ENCODE measurements around the gene TGFB1. TPM values are rescaled to one million over a fixed set of nuclear protein-coding genes. Genes with fewer than 3 reads are reported as not detected.
"Not testable (repeated sequence)": the region's sequence is repeated elsewhere in the genome, so short reads cannot be mapped to it uniquely, and the experiment has no call there.

TGFB1 gene
- total RNA-seq, 1 experiment from 2014 or later = 54.6 TPM

DNA sequence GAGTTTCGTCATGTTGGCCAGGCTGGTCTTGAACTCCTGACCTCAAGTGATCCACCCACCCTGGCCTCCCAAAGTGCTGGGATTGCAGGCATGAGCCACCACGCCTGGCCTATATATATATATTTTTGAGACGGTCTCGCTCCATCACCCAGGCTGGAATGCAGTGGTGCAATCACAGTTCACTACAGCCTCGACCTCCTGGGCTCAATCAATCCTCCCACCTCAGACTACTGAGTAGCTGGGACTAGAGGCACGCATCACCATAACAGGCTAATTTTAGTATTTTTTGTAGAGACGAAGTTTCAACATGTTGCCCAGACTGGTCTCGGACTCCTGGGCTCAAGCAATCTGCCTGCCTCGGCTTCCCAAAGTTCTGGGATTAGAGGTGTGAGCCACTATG, 6.8 kb downstream of the TGFB1 start:
- BruUV-seq (replicated peaks); H3K27ac ChIP-seq (ENCODE audit: low read depth, low read length); H3K9ac ChIP-seq (ENCODE audit: low read length); DNase-seq (ENCODE audit: low read depth, low spot score); ATAC-seq; H3K27me3 ChIP-seq (ENCODE audit: insufficient read depth, low read length); H2AFZ ChIP-seq (ENCODE audit: low read depth, low read length, poor library complexity, severe bottlenecking); H3K4me3 ChIP-seq (replicated peaks in 1 of 2; ENCODE audit: low read depth in 1 of 2, low read length in 2 of 2); H3K9me3 ChIP-seq (ENCODE audit: control insufficient read depth in 1 of 2, insufficient read depth in 1 of 2, low read depth in 1 of 2, low read length in 2 of 2); H3K9me2 ChIP-seq (ENCODE audit: insufficient read depth); H4K20me1 ChIP-seq (ENCODE audit: insufficient read depth); CTCF ChIA-PET; intact Hi-C loops (cut with micrococcal nuclease); H3K4me2 ChIP-seq (ENCODE audit: low read length); RAD21 ChIA-PET (ENCODE audit: low non-redundant PET in 1 of 2, low total read pairs in 2 of 2, uncharacterized antibody in 2 of 2, unreplicated experiment in 2 of 2): not testable (repeated sequence)
- peaks cover 28% of the 10 kb centered on the region for H3K79me2 ChIP-seq (ENCODE audit: insufficient read depth, low read length)
- peaks cover 4 to 13% of the 10 kb centered on the region in 2 experiments; a peak in 3 of 4 replicates for H3K36me3 ChIP-seq (ENCODE audit: control insufficient read depth in 1 of 2, insufficient read depth in 2 of 2, low read length in 2 of 2)
- POLR2A ChIA-PET = interaction anchor here (1.1 kb wide), 1 partner anchor 17 kb away, joined by 3 read pairs; the partner anchor contains the start of gene B9D2
- peaks cover 7 to 16% of the 10 kb centered on the region in 2 experiments; a peak in 3 of 4 replicates for H3K4me1 ChIP-seq (ENCODE audit: control insufficient read depth in 1 of 2, insufficient read depth in 2 of 2, low read length in 2 of 2)

- RAD21 ChIA-PET (ENCODE audit: low non-redundant PET in 1 of 2, low total read pairs in 2 of 2, uncharacterized antibody in 2 of 2, unreplicated experiment in 2 of 2) = no interaction called here
- peaks cover 0 to 9% of the 10 kb centered on the region in 2 experiments; a peak in 1 of 4 replicates for H3K4me1 ChIP-seq (ENCODE audit: control insufficient read depth in 1 of 2, insufficient read depth in 2 of 2, low read length in 2 of 2)
- no peaks in the 10 kb centered on the region for H4K20me1 ChIP-seq (ENCODE audit: insufficient read depth)
- H3K27me3 ChIP-seq (ENCODE audit: insufficient read depth, low read length) = no peaks in the 10 kb centered on the region
- CTCF ChIA-PET = no interaction called here
- no peak overlapping the region for H3K27ac ChIP-seq (ENCODE audit: low read depth, low read length)
- no peak overlapping the region for H3K4me2 ChIP-seq (ENCODE audit: low read length)
- no peak overlapping the region for H3K4me3 ChIP-seq (replicated peaks in 1 of 2; ENCODE audit: low read depth in 1 of 2, low read length in 2 of 2)
- intact Hi-C loops (cut with micrococcal nuclease) = no loop called here
- H3K36me3 ChIP-seq (ENCODE audit: control insufficient read depth in 1 of 2, insufficient read depth in 2 of 2, low read length in 2 of 2) = peaks cover 7 to 13% of the 10 kb centered on the region in 2 experiments; a peak in 3 of 4 replicates
- no peak overlapping the region for H3K9ac ChIP-seq (ENCODE audit: low read length)
- no peak for DNase-seq (ENCODE audit: low read depth, low spot score)
- peaks cover 7% of the 10 kb centered on the region for H3K79me2 ChIP-seq (ENCODE audit: insufficient read depth, low read length)
- H2AFZ ChIP-seq (ENCODE audit: low read depth, low read length, poor library complexity, severe bottlenecking) = no peak overlapping the region
- no TSS peak for BruUV-seq (replicated peaks)
- ATAC-seq = no peak
- no peaks in the 10 kb centered on the region for H3K9me3 ChIP-seq (ENCODE audit: control insufficient read depth in 1 of 2, insufficient read depth in 1 of 2, low read depth in 1 of 2, low read length in 2 of 2)
- H3K9me2 ChIP-seq (ENCODE audit: insufficient read depth) = no peaks in the 10 kb centered on the region
- POLR2A ChIA-PET = interaction anchor here (0.7 kb wide), 1 partner anchor 95 kb away, joined by 4 read pairs; no protein-coding TSS in a partner anchor
- TF ChIP-seq CBX3 (IDR thresholded peaks at IDR 0.05; ENCODE audit: low read depth) (no peak), FOSL1 (IDR thresholded peaks at IDR 0.05; ENCODE audit: low read depth) (no peak), EGR1 (IDR thresholded peaks at IDR 0.05; ENCODE audit: low read depth) (no peak), TCF7L2 (IDR thresholded peaks at IDR 0.05; ENCODE audit: borderline replicate concordance, extremely low read depth, insufficient read depth, insufficient read length) (no peak), SIN3A (IDR thresholded peaks at IDR 0.05; ENCODE audit: low read depth) (no peak), ZNF274 (IDR thresholded peaks at IDR 0.05; ENCODE audit: low read depth, low read length) (no peak), SP1 (IDR thresholded peaks at IDR 0.05; ENCODE audit: low read depth) (no peak), MAX (IDR thresholded peaks at IDR 0.05) (no peak), EZH2phosphoT487 (IDR thresholded peaks at IDR 0.05; ENCODE audit: borderline replicate concordance) (no peak), RAD21 (IDR thresholded peaks at IDR 0.05; ENCODE audit: low read depth) (no peak), EZH2 (IDR thresholded peaks at IDR 0.05) (no peak), POLR2AphosphoS5 (IDR thresholded peaks at IDR 0.05; ENCODE audit: low read depth, low read length) (no peak)
- TF ChIP-seq, protein P1, sequence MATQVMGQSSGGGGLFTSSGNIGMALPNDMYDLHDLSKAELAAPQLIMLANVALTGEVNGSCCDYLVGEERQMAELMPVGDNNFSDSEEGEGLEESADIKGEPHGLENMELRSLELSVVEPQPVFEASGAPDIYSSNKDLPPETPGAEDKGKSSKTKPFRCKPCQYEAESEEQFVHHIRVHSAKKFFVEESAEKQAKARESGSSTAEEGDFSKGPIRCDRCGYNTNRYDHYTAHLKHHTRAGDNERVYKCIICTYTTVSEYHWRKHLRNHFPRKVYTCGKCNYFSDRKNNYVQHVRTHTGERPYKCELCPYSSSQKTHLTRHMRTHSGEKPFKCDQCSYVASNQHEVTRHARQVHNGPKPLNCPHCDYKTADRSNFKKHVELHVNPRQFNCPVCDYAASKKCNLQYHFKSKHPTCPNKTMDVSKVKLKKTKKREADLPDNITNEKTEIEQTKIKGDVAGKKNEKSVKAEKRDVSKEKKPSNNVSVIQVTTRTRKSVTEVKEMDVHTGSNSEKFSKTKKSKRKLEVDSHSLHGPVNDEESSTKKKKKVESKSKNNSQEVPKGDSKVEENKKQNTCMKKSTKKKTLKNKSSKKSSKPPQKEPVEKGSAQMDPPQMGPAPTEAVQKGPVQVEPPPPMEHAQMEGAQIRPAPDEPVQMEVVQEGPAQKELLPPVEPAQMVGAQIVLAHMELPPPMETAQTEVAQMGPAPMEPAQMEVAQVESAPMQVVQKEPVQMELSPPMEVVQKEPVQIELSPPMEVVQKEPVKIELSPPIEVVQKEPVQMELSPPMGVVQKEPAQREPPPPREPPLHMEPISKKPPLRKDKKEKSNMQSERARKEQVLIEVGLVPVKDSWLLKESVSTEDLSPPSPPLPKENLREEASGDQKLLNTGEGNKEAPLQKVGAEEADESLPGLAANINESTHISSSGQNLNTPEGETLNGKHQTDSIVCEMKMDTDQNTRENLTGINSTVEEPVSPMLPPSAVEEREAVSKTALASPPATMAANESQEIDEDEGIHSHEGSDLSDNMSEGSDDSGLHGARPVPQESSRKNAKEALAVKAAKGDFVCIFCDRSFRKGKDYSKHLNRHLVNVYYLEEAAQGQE (IDR thresholded peaks at IDR 0.05; ENCODE audit: low read depth) = no peak
- TF ChIP-seq, protein P2, sequence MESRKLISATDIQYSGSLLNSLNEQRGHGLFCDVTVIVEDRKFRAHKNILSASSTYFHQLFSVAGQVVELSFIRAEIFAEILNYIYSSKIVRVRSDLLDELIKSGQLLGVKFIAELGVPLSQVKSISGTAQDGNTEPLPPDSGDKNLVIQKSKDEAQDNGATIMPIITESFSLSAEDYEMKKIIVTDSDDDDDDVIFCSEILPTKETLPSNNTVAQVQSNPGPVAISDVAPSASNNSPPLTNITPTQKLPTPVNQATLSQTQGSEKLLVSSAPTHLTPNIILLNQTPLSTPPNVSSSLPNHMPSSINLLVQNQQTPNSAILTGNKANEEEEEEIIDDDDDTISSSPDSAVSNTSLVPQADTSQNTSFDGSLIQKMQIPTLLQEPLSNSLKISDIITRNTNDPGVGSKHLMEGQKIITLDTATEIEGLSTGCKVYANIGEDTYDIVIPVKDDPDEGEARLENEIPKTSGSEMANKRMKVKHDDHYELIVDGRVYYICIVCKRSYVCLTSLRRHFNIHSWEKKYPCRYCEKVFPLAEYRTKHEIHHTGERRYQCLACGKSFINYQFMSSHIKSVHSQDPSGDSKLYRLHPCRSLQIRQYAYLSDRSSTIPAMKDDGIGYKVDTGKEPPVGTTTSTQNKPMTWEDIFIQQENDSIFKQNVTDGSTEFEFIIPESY (IDR thresholded peaks at IDR 0.05; ENCODE audit: extremely low read depth, insufficient replicate concordance, low read length) = no peak
Observed at GRCh38 chr19:41344162-41344561, 9.6 kb downstream of the TGFB1 start.
